GM18519 (cell line): ENCODE results near the gene EPHA6.

Experiments used
- ATAC-seq: cut with Tn5 transposase; IDR thresholded peaks from one replicate; pipeline ENCODE4 v1.9.1; 2021; ENCODE audit warnings: mild to moderate bottlenecking, moderate library complexity; ENCODE audit not compliant: unreplicated experiment, low FRiP score

EPHA6 gene

GRCh38 chr3:96813820-96814650 is at the start of gene EPHA6:
TSS of gene EPHA6 (plus strand) at chr3:96814594.
- ATAC-seq = peak; percentile 6

DNA sequence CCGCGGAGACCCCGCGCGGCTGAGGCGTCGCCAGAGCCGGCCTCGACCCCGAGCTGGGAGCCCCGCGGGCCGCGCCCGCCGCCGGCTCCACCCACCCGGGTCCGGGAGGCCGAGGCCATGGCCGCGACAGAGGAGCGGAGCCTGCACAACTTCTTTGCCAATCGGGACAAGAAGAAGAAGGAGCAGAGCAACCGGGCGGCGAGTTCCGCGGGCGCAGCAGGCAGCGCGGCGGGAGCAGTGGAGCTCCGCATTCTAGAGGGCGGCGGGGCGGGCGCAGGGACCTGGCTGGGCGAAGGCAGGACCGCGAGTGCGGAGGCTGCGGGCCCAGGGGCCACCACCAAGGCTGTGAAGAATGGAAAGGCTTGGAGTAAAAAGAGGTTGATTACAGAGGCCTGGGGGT is 37.6 kb upstream of the EPHA6 start:
- no peak for ATAC-seq

DNA sequence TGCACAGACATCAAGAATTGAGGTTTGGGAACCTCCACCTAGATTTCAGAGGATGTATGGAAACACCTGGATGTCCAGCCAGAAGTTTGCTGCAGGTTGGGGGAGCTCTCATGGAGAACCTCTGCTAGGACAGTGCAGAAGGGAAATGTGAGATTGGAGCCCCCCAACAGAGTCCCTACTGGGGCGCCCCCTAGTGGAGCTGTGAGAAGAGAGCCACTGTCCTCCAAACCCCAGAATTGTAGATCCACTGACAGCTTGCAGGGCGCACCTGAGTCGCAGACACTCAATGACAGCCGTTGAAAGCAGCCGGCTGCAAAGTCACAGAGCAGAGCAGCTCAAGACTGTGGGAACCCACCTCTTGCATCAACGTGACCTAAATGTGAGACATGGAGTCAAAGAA is 34.6 kb upstream of the EPHA6 start:
- ATAC-seq = no peak

- no peak for ATAC-seq
Observed at GRCh38 chr3:96796101-96796500, 18.3 kb upstream of the EPHA6 start.

DNA sequence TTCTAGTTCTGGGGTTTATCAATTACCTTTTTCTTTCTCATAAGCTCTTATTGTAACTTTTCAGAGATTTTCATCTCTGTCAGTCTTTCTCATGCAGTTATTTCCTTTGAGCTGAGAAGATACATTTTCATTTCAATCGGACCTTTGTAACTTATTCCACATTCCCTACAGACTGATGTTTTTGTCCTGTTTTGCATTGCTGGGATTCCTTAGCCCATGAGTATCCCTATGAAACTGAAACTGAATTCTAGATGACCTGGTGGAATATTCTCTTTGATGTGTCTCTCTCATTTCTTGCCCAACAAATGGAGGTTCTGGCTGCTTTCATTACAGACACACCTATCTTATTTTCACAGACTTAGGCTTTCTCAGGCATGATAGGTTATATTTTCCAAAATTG is 10.5 kb upstream of the EPHA6 start:
- ATAC-seq = no peak

GRCh38 chr3:96806341-96806740 is 8.1 kb upstream of the EPHA6 start:
- ATAC-seq = no peak

DNA sequence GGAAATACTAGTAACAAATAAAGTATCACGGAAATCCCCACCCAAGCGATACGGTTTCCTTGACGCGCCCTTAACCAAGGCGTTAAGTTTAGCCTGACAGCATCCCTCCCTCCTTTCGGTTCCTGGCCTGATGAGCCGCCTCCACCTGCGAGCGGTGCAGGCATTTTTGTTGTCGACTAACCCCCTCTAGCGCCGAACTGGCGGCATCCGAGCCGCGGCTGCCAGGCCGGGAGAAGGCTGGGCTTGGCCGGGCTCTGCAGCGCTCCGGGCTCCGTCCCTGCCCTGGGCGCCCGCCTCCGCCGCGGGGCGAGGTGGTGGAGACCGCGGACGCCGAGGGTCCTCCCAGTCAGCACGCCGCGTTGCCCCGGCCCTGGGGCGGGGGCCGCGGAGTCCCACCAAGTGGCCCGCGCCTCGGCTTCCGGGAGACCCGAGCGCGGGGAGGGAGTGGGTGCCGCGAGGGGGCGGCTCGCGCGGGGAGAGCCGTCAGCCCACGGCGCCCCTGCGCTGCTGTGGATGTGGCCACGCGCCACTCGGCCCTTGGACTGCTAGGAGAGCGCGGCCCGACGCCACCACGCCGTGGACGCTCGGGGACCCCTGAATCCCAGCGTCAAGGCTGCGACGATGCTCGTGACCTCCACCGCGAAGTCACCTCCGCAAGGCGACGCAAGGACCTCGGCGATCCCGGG is 1.1 kb upstream of the EPHA6 start:
- ATAC-seq = peak; percentile 99

DNA sequence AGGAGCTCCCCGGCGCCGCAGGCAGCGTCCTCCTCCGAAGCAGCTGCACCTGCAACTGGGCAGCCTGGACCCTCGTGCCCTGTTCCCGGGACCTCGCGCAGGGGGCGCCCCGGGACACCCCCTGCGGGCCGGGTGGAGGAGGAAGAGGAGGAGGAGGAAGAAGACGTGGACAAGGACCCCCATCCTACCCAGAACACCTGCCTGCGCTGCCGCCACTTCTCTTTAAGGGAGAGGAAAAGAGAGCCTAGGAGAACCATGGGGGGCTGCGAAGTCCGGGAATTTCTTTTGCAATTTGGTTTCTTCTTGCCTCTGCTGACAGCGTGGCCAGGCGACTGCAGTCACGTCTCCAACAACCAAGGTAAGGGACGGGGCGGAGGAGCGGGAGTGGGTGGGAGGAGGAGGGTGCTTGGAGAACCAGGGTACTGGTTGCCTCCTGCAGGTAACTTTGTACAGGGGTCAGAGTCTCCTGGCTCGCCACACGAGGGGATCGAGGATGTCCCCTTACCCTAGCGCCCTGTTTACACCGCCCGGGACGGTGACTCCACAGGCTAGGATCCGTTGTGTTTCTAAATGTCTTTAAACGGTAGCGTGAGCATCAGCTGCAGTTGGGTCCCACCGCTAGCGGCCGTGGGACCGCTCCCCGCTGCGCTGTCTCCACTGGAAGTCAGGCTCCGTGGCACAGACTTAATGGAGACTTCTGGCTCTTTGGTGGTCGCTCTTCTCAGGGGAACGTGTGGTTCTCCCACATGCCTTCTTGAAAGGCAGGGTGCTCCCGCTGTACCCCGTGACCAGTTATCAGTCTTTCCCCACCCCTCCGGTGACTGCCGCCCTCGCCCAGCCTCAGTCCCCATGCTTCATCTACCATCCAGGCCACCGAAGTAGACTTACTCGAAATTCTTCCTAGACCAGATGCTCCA is 515 bp downstream of the EPHA6 start:
- ATAC-seq = no peak

DNA sequence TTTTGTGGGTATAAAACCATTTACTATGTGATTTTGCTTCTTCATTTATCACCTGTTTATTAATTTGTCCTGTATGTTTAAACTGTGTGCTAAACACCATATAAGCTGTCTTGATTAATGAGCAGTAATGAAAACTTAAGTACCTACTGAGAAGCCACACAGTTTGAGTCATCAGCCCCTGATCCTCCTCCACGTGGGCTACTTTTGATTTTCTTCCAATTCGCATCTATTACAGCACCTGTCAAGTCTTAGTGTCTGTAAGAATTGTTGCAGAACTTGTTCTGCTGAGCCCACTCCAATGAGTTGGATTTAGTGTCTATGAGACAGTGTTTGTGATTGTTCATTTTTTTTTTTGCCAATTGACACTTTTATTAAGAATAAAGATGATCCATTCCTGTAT is 16.8 kb downstream of the EPHA6 start:
- no peak for ATAC-seq

GRCh38 chr3:96833301-96833700 is 18.9 kb downstream of the EPHA6 start:
- no peak for ATAC-seq

GRCh38 chr3:96836153-96836915 is 21.9 kb downstream of the EPHA6 start:
- ATAC-seq = no peak

DNA sequence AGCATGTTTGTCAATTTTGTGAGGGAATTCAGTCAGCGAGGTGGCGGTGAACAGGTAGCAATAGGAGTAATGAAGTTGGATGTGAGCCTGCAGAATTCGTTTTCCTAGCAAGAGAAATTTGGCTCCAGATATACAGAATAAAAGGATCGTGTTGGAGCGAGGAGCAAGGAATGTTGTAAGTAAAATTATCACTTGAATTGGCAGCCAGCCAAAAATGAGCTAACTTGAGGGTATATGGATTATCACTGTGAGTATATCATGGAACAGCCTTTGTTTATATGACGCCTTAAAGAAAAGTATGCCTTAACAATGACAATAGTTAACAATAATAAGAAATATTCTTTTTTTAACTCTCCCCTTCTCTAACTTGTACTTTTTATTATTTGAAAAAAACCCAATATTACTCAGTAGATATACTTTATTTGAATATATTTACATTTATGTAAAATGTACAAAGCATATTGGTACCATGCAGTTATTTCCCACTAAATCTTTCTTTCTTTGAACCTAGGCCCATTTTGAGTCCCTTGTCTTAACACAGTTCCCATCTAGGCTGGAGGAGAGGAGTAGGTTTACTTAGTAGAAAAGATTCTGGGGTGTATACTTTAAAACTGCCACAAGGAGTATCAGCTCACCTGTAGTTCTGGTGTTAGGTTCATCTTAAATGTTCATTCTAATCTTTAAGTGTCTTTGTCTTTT is 29.3 kb downstream of the EPHA6 start:
- no peak for ATAC-seq

GRCh38 chr3:96844204-96844514 is 29.8 kb downstream of the EPHA6 start:
- ATAC-seq = no peak

- no peak for ATAC-seq
Observed at GRCh38 chr3:96852849-96853248, 38.5 kb downstream of the EPHA6 start.

DNA sequence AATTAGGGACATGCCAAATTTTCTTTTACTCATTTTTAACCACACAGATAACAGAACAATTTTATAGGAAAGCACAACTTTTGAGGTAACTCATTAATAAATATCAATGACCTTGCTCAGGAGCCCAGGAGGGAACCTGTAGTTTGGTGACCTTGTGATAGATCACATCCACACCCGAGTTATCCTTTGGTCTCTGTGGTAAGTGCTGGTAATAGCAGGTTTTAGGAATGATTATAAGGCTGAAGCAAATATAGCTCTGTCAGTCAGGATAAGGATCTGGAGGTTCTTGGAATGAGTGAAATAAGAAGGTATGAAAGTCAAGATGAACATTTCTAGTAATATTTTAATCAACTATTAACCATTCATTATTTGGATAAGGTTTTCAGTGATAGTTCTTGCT is 46.5 kb downstream of the EPHA6 start:
- no peak for ATAC-seq

GRCh38 chr3:96863129-96863740 is 48.8 kb downstream of the EPHA6 start:
- ATAC-seq = peak; percentile 72

DNA sequence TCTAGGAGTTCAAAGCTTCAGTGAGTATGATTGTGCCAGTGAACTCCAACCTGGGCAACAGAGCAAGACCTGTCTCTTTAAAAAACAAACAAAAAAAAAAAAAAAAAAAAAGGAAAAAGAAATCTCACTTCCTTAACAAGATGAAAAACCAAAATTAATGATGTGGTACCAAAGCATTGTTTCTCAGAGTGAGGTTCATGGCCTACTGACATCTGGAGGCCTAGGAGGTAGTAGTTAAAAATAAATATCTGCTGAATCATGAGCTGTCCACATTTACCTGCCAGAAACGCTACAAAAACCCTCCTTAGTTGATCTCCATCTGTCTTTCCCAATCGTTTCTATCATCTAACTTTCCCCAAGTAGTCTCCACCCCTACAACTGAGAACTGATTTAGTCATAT is 51.2 kb downstream of the EPHA6 start:
- no peak for ATAC-seq

- no peak for ATAC-seq
Observed at GRCh38 chr3:96869316-96869715, 54.9 kb downstream of the EPHA6 start.

DNA sequence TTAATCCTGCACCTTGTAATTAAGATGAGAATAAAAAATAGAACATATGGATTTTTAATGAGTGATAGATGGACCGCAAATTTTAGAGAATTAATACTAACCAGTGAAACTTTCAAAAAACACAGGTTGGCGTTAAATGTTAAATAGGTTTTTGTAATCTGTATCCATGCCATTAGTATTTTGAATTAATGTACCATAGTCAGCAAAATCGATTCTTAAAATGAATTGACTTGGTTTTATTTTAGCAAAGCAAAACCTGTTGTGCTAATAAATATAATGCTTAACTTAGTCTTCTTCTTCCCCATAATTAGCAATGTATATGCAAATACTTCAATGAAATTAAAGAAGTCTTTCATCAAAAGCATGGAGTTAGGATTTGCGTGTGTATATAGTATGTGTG is 63.1 kb downstream of the EPHA6 start:
- no peak for ATAC-seq
